A549 (cell line): ENCODE measurements around the gene ATP6V0A4.

Experiments
- CEBPB ChIP-seq, 2 experiments: fragments of >200 bp in 1 of 2; sonication (Bioruptor Twin) in 1 of 2; formaldehyde crosslinking in 1 of 2; IDR thresholded peaks; 2 replicates each; pipeline ENCODE4 v1.6.1; 2012 to 2016
- CTCF ChIP-seq: fragments of >200 bp; sonication (Bioruptor Twin); formaldehyde crosslinking; IDR thresholded peaks from 3 replicates; pipeline ENCODE4 v1.5.1; 2016
- EP300 ChIP-seq, 2 experiments: fragments of >200 bp; sonication (Bioruptor Twin); formaldehyde crosslinking; IDR thresholded peaks; 2 replicates in 1 of 2; 3 replicates in 1 of 2; pipeline ENCODE4 v1.6.1; 2016 to 2017
- JUNB ChIP-seq: fragments of >200 bp; sonication (Bioruptor Twin); formaldehyde crosslinking; IDR thresholded peaks from 2 replicates; pipeline ENCODE4 v1.6.1; 2016
- MAX ChIP-seq: IDR thresholded peaks from 2 replicates; pipeline ENCODE4 v1.6.1; 2012
- MYC ChIP-seq: IDR thresholded peaks from 2 replicates; pipeline ENCODE4 v1.6.1; 2012; ENCODE audit warnings: mild to moderate bottlenecking, inconsistent platforms, low read length, improper control_type of control experiment, borderline replicate concordance
- POLR2A ChIP-seq: IDR thresholded peaks from 2 replicates; pipeline ENCODE4 v1.6.1; 2012; ENCODE audit warnings: mild to moderate bottlenecking, low read length
- RCOR1 ChIP-seq: fragments of 150-350 bp; IDR thresholded peaks from 2 replicates; pipeline ENCODE4 v1.6.1; 2014; ENCODE audit warnings: antibody characterized with exemption, low read length, low read depth
- USF2 ChIP-seq: fragments of 450-650 bp; IDR thresholded peaks from 2 replicates; pipeline ENCODE4 v1.6.1; 2014; ENCODE audit warnings: antibody characterized with exemption

- TF ChIP-seq CEBPB (IDR thresholded peaks at IDR 0.05) = no peak
- TF ChIP-seq EP300 (IDR thresholded peaks at IDR 0.05) = no peak
- TF ChIP-seq CTCF = no peak
- TF ChIP-seq USF2 = no peak
- no peak for TF ChIP-seq MYC
- TF ChIP-seq MAX = no peak
- TF ChIP-seq POLR2A = no peak
- no peak for TF ChIP-seq RCOR1
- no peak for TF ChIP-seq JUNB
These were observed 134.0 kb downstream of the ATP6V0A4 start for GRCh38 chr7:138663725-138664710.
